ENCODE measurements around the gene PYGB.

Gene PYGB

DNA sequence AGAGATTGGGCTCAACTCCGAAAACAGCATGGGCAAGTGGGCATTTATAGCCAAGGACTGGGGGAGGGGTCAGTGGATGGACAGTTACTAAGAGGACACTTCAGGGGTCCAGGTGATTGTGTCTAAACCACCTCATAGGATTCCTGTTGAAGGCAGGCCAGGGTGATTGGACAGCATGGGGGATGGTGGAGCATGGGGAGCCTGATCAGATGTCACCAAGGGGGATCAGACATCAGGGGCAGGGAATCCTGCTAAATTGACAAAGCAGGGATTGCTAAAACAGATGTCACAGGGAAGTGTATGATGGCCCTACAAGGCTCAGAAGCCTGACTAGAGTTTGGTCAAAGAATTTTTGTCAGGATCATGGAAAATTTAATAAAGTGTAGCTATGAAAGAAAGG lies 2.4 kb upstream of the PYGB start:
- in situ Hi-C loops (cut with MboI; ENCODE audit: low pct_unique_long_range_greater_than_20kb, low sequenced_read_pairs, unreplicated experiment) = no loop called here
- TF ChIP-seq, protein P1, sequence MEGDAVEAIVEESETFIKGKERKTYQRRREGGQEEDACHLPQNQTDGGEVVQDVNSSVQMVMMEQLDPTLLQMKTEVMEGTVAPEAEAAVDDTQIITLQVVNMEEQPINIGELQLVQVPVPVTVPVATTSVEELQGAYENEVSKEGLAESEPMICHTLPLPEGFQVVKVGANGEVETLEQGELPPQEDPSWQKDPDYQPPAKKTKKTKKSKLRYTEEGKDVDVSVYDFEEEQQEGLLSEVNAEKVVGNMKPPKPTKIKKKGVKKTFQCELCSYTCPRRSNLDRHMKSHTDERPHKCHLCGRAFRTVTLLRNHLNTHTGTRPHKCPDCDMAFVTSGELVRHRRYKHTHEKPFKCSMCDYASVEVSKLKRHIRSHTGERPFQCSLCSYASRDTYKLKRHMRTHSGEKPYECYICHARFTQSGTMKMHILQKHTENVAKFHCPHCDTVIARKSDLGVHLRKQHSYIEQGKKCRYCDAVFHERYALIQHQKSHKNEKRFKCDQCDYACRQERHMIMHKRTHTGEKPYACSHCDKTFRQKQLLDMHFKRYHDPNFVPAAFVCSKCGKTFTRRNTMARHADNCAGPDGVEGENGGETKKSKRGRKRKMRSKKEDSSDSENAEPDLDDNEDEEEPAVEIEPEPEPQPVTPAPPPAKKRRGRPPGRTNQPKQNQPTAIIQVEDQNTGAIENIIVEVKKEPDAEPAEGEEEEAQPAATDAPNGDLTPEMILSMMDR (IDR thresholded peaks at IDR 0.05; ENCODE audit: extremely low read depth, insufficient read depth, missing control alignments) = no peak
- DNase-seq (ENCODE audit: low spot score) = no peak

DNA sequence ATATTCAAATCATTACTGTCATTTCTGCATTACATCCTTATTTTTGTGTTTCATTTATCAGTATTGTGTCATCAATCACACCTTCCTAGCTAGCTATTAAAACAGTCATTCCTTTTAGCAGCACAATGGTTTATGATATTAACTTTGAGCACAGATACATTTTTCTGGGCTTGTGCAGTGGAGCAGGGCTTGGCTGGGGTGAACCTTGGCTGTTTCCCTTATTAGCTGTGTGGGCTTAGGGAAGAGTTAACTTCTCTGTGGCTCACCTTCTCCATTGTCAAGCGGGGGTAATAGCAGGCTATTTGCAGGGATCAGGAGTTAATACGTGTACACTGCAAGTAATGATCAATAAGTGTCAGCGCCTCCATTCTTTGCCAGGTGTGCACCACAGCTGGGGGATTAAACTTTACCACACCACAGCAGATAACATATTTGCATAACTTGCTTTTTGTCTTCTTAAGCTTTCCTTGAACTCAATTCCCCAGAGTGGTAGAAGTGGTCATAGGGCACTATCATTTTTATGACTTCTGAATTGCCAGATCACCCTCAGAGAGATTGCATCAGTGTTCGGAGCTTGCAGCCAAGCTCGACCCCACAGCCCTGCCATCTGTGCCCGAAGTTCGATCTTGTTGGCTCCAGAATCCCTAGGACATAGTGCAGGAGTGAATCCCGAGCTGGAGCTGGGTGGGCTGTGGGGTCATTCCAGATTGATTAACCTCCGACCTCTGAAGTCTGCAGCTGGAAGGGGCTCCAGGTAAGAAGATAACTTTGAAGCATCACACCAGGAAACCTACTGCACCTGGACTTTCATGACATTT lies 1.5 kb upstream of the PYGB start:
- TF ChIP-seq, protein P1 (IDR thresholded peaks at IDR 0.05; ENCODE audit: extremely low read depth, insufficient read depth, missing control alignments) = no peak
- in situ Hi-C loops (cut with MboI; ENCODE audit: low pct_unique_long_range_greater_than_20kb, low sequenced_read_pairs, unreplicated experiment) = no loop called here
- no peak for DNase-seq (ENCODE audit: low spot score)

DNA sequence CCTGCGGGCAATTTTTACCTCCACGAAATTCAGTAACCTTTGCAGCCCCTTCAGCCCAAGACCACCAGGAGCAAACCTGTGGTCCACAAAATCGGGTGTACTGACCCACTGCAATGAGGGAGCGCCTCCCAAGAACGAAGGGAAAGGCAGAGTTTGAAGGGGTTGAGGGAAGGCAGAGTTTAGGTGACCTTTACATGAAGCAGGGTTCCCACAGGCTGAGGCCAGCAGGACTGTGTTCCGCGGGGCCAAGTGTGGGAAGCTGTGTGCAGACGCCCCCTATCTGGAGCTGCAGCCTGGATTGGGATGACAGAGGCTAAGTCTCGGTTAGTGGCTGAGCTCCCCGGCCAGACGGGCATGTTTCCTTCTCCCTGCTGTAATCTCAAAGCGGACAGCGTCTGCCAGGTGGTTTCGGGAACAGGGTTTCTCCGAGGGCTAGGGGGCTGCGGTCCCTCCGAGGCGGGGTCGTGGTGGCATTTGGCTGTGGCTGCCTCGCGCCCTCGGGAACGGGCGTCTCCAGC lies 826 bp upstream of the PYGB start:
- in situ Hi-C loops (cut with MboI; ENCODE audit: low pct_unique_long_range_greater_than_20kb, low sequenced_read_pairs, unreplicated experiment) = no loop called here
- TF ChIP-seq, protein P1 (IDR thresholded peaks at IDR 0.05; ENCODE audit: extremely low read depth, insufficient read depth, missing control alignments) = peak; percentile 23
- no peak for DNase-seq (ENCODE audit: low spot score)

DNA sequence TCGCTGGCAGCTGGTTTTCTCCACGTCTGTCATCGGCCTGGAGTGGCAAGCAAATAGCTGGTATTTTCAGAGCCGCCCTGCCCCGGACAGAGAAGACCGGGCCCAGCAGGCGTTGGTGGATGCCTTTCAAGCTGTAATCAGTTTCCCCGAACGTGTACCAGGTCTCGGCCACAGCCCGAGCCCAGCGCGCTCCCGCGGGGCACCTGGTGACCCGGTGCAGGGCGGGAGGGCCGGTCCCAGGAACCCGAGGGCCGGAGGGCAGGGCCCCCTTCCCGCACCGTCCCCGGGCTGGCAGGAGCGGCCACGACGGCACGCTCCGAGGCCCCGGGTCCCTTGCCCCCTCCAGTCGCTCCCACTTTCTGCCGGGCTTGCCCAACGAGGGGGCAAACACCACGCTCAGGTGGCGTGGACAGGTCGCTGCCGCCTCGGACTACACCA lies 348 bp upstream of the PYGB start:
- in situ Hi-C loops (cut with MboI; ENCODE audit: low pct_unique_long_range_greater_than_20kb, low sequenced_read_pairs, unreplicated experiment) = no loop called here
- TF ChIP-seq, protein P1 (IDR thresholded peaks at IDR 0.05; ENCODE audit: extremely low read depth, insufficient read depth, missing control alignments) = no peak
- peak; percentile 53 for DNase-seq (ENCODE audit: low spot score)

DNA sequence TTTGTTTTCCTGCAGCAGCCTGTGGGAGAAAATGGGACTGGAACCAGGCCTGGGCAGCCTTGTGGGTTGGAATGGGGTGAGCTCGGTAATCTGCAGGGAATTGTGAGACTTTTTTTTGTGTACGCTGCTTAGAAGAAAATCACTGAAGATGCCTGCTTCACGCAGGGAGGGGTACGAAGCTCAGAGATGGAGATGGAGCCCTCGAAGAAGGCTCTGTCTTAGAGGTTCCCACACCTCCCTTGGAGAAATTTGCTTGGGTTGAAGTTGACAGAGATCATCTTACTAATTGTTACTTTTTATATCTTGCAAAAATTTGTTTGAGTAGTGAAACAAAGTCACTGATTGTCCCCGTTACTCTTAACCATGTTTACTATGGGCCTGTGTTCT lies 894 bp downstream of the PYGB start:
- TF ChIP-seq, protein P1 (IDR thresholded peaks at IDR 0.05; ENCODE audit: extremely low read depth, insufficient read depth, missing control alignments) = no peak
- in situ Hi-C loops (cut with MboI; ENCODE audit: low pct_unique_long_range_greater_than_20kb, low sequenced_read_pairs, unreplicated experiment) = no loop called here

DNA sequence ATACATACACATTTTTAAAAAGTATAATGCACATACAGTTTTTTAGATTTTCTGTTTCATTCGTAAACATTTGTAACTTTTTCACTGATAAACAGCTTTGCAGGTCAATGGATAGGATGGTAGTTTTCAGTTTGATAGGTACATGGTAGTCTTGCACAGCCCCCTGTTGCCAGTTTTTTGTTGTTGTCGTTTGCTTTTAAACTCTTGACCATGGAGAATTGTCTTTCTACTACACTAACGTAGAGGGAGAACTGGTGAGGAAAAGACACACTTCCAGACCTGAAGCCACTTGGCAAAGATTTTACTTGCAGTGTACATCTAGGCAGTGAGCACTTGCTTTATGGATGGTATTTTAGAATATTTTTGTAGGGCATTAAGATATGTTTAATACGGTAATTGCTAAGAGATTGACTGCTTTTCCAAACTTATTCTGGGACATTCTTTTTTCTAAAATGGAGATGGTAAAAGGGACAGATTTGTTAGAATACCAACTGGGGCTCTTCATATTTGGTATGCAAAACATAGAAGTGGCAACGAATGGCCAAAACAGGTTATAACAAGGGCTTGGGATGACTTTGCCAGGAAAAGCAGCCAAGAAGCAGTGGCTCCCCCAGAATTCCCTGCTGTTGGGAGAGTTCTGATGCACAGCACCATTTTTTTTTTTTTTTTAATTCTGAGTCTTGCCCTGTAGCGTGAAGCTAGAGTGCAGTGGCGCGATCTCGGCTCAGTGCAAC lies 1.5 kb downstream of the PYGB start:
- no peak for DNase-seq (ENCODE audit: low spot score)
- in situ Hi-C loops (cut with MboI; ENCODE audit: low pct_unique_long_range_greater_than_20kb, low sequenced_read_pairs, unreplicated experiment) = no loop called here
- TF ChIP-seq, protein P1 (IDR thresholded peaks at IDR 0.05; ENCODE audit: extremely low read depth, insufficient read depth, missing control alignments) = no peak

More for the DNA sequence above, 894 bp downstream of the PYGB start:
- DNase-seq (ENCODE audit: low spot score) = no peak
